KBM-7 (cell line): ENCODE measurements around the gene RND1.

Source experiments
- DNase-seq: peaks from one replicate; pipeline ENCODE4 v3.0.0-alpha.2; 2015
- in situ Hi-C: fragments of 300-500 bp; cut with MboI; formaldehyde crosslinking; loops from 2 replicates; pipeline ENCODE4 v1.14.3; 2020; ENCODE audit warnings: low sequenced_read_pairs, low pct_unique_long_range_greater_than_20kb, mixed read lengths

Gene RND1

DNA sequence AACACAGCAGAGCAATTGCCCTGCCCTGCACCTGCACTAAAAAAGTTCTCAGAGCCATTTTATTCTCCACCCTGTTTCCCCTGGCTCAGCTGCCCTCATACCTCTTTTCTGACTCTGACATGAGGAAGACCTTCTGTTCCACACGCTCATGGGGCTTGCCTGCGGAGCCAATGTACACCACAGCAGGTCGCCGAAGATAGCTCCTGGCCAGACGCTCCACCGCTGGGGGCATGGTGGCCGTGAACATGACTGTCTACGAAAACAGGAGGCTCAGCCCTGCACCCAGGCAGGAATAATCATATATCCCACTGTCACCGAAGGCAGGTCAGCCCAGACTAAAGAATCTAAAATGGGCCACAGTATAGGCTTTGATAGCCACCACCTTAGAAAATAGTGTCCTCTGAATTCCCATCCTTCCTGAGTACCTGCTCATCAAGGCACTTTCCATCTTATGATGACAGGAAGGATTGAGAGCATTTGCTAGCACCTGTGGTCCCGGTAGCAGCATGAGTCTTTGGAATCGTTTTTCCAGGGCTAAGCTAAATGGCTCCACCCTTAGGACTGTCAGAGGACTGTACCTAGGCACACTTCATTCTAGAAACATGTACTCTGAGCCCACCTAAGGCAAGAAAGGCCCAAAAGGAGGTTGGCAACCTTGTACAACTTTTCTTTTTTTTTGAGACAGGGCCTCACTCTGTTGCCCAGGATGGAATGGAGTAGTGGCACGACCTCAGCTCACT, 33.2 kb downstream of the RND1 start:
- in situ Hi-C loops, result no loop called here
- DNase-seq, result no peak

DNA sequence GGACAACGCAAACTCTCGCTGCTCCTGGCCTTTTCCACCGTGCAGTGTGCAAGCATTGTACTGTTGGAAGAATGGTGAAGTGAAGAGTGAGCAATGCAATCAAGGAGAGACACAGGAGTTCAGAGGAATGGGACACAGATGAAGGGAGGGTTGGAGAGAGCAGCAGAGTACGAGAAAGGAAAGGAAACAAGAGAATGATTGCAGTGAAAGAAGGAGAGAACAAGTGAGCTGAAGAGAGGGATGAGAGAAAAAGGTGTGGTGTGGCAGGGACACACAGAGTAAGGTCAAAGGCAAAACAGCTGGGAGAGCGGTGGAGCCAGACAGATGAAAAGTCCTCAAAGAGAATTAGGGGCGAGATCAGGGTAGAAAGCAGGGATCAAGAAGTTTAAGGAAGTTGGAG, 34.4 kb downstream of the RND1 start:
- DNase-seq, result no peak
- in situ Hi-C loops, result no loop called here

DNA sequence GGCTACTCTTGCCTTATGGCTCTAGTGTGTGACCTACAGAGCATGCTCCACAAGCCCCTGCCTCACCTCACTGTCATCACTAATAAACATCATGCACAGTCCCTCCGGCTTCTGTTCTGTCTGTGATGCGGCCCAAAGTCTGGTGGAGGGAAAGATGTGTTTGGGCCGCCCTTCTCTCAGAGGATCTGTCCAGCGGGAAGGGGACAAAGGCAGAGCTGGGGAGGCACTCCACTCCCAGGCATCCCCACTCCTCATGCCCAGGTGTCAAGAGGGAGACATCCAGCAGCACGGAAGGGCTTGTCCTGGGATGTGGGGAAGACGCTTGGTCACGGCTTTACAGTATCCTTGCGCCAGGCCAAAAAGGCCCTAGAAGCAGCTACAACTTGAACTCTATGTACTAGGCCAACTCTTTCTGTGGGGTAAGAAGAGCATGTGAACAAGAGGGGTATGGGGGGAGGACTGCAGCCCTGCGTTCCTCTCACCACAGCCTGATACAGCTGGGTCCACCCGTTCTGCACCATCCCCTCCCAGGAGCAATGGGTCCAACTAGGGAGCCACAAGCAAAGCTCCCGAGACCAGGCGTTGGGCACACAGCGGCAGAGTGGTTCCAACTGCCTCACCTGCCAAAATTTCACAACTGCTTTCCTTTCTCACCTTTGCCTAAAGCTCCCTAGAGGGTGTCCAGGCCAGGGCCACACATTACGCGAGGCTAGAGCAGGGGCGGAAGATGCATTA, 36.7 kb downstream of the RND1 start:
- DNase-seq, result no peak
- in situ Hi-C loops, result no loop called here

DNA sequence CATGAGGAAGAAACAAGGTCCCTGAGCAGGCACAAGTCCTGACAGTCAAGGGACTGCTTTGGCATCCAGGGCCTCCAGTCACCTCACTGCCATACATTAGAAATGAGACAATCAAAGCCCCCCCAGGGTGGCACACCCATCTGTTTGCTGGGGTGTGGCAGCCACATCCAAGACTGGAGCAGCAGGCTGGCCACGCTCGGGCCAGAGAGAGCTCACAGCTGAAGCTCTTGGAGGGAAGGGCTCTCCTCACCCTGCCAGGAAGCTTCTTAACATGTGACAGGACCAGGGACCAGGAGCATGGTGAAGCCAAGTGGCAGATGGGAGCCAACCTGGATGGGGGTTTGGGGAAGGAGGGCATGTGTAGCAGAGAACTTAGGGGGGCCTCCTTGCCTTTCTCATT, 37.4 kb downstream of the RND1 start:
- in situ Hi-C loops, result no loop called here
- no peak for DNase-seq

DNA sequence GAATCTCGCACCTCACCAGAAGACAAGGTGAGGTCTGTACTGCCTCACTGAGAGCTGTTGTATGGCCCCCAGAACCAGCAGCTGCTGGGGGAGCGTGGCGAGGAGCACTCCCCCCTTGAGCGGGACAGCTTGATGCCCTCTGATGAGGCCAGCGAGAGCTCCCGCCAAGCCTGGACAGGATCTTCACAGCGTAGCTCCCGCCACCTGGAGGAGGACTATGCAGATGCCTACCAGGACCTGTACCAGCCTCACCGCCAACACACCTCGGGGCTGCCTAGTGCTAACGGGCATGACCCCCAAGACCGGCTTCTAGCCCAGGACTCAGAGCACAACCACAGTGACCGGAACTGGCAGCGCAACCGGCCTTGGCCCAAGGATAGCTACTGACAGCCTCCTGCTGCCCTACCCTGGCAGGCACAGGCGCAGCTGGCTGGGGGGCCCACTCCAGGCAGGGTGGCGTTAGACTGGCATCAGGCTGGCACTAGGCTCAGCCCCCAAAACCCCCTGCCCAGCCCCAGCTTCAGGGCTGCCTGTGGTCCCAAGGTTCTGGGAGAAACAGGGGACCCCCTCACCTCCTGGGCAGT, 38.1 kb downstream of the RND1 start:
- DNase-seq, result no peak
- in situ Hi-C loops, result no loop called here

DNA sequence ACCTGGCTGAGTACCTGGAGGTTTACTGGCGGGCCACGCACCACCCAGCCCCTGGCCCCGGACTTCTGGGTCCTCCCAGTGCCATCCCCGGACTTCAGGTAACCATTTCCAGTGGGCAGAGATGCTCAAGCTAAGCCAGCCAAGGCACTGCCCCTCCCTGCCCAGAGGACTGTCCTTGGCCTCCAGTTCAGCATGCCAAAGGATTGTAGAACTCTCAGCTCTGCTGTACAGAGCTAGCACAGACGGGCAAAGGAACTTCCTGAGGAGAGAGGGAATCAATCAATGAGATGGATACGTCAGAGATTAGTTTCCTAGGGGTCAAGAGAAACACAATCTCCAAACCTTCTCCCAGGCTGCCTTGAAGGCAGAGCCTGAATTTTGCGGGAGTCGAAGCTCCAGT, 38.6 kb downstream of the RND1 start:
- in situ Hi-C loops, result no loop called here

DNA sequence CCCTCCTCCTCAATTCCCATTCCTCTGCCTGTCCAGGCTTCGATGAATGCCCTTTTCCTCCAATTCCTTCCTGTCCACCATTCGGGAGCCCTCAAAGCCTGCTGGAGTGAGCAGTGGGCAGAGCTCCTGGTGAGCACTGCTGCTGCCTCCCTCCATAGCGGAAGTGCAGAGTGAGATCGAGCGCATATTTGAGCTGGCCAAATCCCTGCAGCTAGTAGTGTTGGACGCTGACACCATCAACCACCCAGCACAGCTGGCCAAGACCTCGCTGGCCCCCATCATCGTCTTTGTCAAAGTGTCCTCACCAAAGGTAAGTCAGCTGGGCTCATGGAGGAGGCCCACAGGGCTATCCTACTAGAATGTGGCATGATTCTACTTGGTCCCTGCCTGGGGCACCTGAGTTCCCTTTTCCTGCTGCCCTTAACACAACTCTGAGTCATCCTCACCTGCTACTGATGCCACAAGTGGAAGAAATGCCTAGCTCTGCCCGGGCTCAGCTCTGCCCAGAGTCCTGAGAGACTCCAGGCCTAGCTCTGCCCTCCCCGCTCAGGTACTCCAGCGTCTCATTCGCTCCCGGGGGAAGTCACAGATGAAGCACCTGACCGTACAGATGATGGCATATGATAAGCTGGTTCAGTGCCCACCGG, 39.3 kb downstream of the RND1 start:
- in situ Hi-C loops, result no loop called here
- DNase-seq, result no peak

More for the DNA sequence above, 38.6 kb downstream of the RND1 start:
- DNase-seq, result no peak

DNA sequence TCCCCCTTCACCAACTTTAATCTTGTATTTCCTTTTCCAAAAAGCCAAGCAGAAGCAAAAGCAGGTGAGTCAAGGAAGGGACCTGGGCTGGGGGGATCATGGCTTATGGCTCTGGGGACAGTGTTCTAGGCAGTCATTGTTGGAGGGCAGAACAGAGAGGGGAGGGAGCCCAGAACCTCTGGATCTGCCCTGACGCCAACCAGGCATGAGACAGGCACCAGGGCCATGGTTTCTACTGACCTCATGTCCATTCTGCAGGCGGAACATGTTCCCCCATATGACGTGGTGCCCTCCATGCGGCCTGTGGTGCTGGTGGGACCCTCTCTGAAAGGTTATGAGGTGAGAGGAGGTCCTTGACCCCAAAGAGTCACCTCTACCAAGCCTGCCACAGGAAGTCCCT, 40.8 kb downstream of the RND1 start:
- in situ Hi-C loops, result no loop called here

DNA sequence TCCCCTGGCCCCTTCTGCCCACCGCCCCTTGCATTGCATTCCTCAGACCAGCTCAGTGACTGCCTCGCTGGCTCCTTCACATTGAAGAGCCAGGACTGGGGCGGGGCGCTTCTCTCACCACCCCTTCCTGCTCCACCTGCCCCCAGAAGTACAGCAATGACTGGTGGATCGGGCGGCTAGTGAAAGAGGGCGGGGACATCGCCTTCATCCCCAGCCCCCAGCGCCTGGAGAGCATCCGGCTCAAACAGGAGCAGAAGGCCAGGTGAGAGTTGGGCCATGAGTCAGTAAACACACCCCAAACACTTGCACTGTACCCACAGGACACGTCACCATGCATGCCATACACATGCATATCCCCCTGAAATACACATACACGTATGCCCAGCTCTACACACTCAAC, 41.6 kb downstream of the RND1 start:
- no peak for DNase-seq
- in situ Hi-C loops, result no loop called here

More for the DNA sequence above, 40.8 kb downstream of the RND1 start:
- DNase-seq, result no peak

DNA sequence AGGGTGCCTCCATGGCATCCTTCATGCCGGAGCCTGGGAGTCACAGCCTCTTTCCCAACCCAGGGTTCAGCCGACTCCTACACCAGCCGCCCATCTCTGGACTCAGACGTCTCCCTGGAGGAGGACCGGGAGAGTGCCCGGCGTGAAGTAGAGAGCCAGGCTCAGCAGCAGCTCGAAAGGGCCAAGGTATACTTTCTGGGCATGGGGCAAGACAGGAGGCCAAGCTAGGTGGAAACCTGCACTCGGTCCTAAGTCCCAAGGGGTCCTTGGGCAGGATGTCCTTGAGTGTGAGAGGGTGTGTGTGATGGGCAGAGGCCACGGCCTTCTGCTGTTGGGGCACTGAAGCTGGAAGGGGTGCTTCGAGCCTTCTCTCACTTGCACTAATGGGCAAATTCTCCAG, 42.4 kb downstream of the RND1 start:
- DNase-seq, result no peak
- in situ Hi-C loops, result no loop called here

DNA sequence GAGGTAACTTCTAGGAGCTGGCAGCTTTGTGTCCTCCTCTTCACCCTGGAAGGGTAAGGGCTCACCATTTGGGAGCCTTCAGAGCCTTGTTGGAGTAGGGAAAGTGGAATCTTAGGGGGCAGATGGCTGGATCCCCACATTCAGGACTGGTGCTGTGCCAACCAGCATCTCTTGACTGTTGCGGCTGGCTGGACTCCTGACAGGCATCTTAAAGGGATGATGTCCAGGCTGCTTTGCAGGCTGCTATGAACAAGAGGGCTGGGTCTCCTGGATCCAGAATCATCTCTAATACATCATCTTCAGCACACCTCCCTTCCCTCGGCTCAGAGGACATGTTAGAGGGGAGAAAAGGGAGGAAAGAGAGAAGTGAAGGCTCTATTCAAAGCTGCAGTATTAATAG, 43.0 kb downstream of the RND1 start:
- in situ Hi-C loops, result no loop called here
- DNase-seq, result no peak

DNA sequence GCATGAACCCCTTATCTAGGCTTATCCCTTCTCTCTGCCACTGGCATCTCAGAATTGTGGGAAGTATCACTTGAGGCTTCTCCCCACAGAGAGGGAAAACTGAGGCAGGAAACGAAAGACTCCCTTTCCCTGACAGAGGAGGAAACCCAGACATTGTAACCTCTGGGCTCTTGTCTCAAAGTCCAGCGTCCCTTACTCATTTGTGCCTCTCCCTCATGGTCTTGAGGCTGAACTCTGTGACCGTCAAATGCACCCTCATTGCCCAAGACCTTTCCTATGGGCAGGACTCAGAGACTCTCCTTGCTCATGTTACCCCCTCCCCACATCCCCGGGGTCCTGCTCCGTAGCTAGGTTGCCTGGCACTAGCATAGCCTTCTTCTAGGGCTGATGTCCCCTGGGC, 43.5 kb downstream of the RND1 start:
- no peak for DNase-seq
- in situ Hi-C loops, result no loop called here

DNA sequence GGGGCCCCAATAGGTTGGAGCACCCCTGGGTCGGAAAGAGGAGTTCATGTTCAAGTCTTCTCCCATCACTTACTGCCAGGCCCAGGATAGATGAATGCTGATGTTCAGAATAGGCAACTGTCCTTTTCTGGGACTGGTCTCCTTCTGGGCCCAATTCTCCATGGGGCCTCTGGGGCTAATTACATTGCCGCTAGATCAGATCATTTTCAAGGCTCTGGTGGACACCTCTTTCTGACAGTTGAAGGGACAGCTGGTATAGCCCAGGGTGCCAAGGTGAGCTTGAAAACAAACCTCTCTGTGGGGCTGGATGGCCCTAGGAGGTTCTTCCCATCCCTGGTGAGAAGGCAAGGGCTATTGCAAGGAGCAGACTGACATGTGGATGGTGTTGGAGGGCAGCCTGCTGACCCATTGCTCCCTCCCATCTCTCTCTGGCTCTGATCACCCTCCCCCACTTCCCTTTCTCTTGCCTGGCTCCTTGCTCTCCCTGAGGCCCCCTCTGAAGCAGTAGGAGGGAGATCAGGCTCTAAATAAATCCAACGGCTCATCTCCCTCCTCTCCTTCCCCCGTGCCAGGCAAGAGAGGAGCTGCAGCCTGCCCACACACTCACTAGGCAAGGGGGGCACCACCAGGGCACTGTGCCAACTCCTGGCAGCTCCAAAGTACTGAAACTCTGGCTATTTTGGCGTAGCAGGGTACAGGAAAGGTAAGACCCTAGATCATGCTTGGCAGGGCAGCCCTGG, 45.5 kb downstream of the RND1 start:
- in situ Hi-C loops, result no loop called here
- peak; percentile 24 for DNase-seq

DNA sequence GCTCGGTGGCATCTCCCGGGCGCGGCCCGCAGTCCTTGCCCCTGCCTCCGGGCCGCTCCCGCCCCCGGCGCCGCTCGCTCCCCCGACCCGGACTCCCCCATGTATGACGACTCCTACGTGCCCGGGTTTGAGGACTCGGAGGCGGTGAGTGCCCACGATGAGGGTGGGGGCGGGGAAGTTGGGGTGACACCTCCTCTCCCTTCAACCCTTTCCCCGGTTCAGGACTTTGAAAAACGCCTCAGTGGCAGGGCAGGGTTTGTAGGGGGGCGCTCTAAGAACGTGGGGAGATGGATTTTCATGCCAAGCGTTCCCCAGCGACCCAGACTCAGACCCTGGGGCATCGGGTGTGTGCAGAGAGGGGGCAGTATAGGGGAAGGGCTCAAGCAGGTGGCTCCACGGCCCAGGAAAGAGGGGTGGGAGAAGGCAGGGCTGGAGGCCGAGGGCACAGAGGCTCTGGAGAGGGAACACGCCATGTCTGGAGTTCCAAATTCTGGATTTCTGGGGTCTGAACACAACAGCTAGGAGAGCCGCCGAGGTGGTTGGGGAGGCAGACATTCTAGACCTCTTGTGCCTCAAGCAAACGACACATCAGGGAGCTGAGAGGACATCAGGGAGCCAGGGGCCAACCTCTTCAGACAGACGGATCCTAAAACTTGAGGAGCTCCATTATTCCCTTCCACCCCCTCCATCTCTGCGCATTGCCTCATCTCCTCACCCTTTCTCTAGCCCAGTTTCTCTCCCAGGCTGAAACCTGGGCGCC, 46.7 kb downstream of the RND1 start:
- in situ Hi-C loops, result no loop called here
- no peak for DNase-seq

DNA sequence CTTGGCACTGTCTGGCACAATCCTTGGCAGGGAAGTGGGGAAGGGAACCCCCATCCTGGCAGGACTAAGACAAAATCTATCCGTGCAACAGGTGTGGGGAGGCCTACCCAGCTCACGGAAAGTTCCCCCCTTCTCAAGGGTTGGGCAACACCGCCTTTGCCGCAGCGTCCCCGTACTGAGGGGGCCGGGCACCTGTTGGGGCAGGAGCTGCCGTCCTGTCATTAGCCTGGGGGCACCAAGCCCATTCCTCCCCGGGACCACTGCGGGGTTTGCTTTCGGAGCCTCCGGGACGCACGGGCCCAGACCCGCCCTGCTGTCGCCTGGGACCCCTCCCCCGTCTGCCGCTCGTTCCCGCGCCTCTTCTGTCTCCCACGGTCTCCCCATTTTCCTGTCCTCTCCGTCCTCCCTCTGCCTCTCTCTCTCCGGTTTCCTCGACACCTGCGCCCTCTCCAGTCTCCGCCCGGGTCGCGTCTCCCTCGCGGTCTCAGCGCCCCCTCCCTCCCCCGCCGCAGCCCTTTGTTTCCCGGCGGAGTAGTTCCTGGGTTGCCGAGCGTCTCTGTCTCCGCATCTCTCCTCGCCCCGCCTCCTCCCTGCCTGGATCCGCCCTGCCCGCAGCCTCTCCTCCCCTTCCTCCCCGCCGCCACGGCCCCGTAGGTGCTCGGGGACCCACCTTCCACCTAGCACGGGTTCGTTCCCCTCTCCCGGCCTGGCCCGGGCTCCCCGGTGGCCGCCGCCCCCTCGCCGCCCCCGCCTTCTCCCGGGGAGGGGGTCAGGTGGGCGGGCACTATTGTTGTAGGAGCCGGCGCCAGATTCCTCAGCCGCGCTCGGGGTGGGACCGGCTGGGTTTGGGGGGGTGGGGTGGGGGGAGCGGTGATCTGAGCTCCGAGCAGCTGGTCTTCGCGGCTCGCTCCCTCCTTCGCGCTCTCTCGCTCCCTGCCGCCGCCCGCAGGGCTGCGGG, 47.5 kb downstream of the RND1 start, which contains the start of gene CACNB3:
Gene CACNB3, plus strand, starts transcription at position 624 of the 958 bp plus-strand sequence. CDS start 434 bp downstream, outside the sequence.
- peak; percentile 60 for DNase-seq
- in situ Hi-C loops, result no loop called here

DNA sequence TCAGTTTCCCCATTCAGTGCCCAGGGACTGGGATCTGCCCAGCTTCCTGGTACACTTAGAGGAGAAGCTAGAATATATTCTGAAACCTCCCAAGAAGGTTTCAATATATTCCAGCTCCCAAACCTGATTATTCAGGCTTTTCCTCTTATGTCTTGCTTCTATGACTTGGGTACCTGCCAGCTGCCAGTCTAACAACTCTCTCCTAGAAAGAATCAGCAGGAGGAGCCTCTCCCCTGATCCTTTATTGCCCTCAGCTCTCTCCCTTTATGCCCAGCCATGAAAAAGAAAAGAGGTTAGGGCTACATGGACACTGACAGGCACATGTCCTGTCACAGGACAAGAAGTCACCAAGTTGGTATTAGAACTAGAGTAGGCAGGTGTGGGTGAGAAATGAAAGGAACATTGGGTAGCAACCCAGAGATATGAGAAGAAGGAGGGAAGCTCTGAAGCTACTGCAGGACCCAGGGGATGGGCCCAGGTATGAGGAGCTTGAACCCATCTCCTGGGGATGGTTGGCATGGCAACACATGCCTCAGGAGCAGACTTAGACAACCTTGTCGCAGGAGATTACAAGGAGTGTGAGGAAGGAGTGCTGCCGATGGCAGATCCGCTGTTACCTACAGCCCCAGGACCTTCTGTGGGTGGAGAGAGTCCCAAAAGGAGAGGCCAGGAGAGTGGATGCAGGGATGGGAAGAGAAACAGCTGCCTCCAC, 49.4 kb downstream of the RND1 start:
- no peak for DNase-seq
- in situ Hi-C loops, result no loop called here
